G401 (cell line): ENCODE results near the gene DNAH10. TPM values are rescaled to one million over a fixed set of nuclear protein-coding genes. Genes with fewer than 3 reads are reported as not detected.

Experiments used
- DNase-seq: peaks from one replicate; pipeline ENCODE4 v3.0.0-alpha.2; 2015; ENCODE audit warnings: low spot score
- in situ Hi-C: cut with HindIII; loops from 2 replicates; pipeline ENCODE4 v1.10.0; 2016; ENCODE audit warnings: low sequenced_read_pairs, mixed read lengths
- total RNA-seq: library from RNA; depleted of rRNA; stranded (reverse); fragments of >200 nt; shearing (Covaris generic); gene quantifications from 2 replicates; pipeline ENCODE4 v1.2.3, GENCODE V29; 2014

The DNAH10 gene
- total RNA-seq, 1 experiment from 2014 or later: 4.2 TPM

GRCh38 chr12:123912415-123913380 lies 150.6 kb downstream of the DNAH10 start:
- DNase-seq: peak; percentile 26
- in situ Hi-C loops: no loop called here

DNA sequence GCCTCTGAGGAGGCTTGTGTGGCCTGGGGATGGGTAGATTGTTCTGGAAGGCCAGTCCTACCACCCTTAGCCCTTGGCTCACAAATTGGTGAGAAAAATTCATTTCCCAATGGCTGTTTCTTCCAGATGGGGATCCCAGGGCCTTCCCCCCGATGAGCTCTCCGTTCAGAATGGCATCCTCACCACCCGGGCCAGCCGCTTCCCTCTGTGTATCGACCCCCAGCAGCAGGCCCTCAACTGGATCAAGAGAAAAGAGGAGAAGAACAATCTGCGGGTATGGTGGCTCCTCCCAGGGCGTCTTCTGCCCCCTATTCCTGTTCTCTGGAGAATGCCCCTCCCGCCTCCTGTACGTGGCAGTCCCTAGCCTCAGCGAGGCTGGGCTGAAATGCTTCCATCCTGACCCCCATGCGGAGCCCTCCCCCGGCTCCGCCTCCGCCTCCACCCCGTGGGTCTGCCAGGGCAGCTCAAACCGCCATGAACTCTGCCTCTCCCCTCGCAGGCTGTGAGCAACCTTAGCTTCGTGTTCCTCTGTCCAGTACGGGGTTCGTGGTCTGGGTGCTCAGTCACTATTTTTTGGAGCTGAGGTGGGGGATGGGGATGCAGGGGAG lies 152.7 kb downstream of the DNAH10 start:
- in situ Hi-C loops: no loop called here
- no peak for DNase-seq

- no peak for DNase-seq
- in situ Hi-C loops: no loop called here
Observed at GRCh38 chr12:123916729-123917128, 154.6 kb downstream of the DNAH10 start.

GRCh38 chr12:123917337-123917850 lies 155.3 kb downstream of the DNAH10 start:
- in situ Hi-C loops: no loop called here

DNA sequence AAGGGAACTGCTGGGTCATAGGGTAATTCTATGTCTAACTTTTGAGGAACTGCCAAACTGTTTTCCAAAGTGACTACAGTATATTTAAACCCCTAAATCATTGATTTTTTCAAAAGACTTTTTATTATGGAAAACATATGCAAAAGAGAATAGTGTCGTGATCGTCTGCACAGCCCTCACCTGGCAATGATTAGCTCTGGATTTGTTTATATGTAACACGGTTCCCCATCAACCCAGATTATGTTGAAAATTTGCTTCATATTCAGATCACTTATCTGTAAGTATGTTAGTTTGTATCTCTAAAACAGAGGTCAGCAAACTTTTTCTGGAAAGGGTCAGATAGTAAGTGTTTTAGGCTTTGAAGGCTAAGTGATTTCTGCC lies 157.9 kb downstream of the DNAH10 start:
- in situ Hi-C loops: no loop called here
- no peak for DNase-seq

More at GRCh38 chr12:123917337-123917850, 155.3 kb downstream of the DNAH10 start:
- no peak for DNase-seq

- in situ Hi-C loops: no loop called here
- no peak for DNase-seq
Observed at GRCh38 chr12:123923038-123923437, 160.9 kb downstream of the DNAH10 start.

DNA sequence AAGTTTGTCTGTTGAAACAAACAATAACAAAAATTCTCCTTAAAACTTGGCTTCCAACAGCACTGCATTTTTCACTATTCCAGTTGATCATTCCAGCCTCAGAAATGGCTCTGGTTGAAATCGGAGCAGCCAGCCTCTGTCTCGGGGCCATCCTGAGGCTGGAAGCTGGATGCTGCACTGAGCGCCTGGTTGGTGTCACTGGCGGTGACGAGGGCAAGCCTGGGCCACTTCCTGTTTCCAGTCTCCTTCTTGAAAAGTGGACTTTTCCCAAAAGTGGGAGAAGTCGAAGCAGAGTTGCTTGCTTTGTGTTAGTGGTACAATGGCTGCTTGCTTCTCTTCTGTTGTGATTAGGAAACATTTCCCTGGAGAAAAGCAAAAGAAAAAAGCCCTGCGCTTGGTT lies 161.8 kb downstream of the DNAH10 start:
- DNase-seq: no peak
- in situ Hi-C loops: no loop called here

- in situ Hi-C loops: no loop called here
Observed at GRCh38 chr12:123924539-123924938, 162.4 kb downstream of the DNAH10 start.

DNA sequence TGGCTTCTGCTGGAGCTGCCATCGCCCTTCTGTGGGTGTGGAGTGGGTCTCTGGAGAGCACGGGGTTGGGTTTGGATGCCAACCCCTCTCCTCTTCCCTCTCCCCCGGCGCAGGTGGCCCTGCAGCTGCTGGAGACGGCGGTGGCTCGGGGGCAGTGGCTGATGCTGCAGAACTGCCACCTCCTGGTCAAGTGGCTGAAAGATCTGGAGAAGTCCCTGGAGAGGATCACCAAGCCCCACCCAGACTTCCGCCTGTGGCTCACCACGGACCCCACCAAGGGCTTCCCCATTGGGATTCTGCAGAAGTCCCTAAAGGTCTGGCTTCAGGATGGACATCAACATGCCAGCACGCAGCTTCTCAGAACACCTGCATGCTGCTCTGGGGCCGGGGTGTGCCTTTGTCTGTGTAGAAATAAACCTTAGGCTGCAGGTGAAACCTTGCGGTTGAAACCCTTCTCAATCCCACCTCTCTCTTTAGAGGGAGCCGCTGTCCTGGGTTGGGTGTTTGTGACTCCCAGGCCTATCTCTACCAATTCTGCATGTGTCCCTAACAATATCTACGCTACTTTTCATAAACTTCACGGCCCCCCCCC lies 166.3 kb downstream of the DNAH10 start:
- DNase-seq: no peak
- in situ Hi-C loops: loop anchor here (25.0 kb wide), 1 partner anchor 141 kb away; no protein-coding TSS in a partner anchor

More at GRCh38 chr12:123924539-123924938, 162.4 kb downstream of the DNAH10 start:
- no peak for DNase-seq

DNA sequence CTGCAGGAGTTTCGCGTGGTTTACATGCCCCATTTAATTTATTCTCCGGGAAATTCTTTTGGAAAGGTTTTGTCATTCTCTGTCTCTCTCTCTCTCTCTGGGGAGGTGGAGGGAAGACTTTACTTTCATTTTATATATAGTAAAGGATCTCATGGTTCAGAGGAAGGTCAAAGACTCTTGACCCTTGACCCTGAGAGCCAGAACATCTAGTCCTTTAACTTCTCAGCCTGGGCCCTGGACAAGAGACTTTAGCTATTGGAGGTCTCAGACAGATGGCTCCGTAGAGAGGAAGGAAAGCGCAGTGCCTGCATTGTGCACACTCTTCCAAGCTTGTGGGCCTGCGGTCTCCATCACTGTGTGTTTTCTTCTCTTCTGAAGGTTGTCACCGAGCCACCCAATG lies 166.8 kb downstream of the DNAH10 start:
- in situ Hi-C loops: loop anchor here (25.0 kb wide), 1 partner anchor 142 kb away; no protein-coding TSS in a partner anchor
- DNase-seq: no peak

- no peak for DNase-seq
- in situ Hi-C loops: loop anchor here (25.0 kb wide), 1 partner anchor 143 kb away; no protein-coding TSS in a partner anchor
Observed at GRCh38 chr12:123929946-123930583, 168.0 kb downstream of the DNAH10 start.

- in situ Hi-C loops: loop anchor here (25.0 kb wide), 1 partner anchor 145 kb away; no protein-coding TSS in a partner anchor
- DNase-seq: no peak
Observed at GRCh38 chr12:123931686-123932321, 169.7 kb downstream of the DNAH10 start.

DNA sequence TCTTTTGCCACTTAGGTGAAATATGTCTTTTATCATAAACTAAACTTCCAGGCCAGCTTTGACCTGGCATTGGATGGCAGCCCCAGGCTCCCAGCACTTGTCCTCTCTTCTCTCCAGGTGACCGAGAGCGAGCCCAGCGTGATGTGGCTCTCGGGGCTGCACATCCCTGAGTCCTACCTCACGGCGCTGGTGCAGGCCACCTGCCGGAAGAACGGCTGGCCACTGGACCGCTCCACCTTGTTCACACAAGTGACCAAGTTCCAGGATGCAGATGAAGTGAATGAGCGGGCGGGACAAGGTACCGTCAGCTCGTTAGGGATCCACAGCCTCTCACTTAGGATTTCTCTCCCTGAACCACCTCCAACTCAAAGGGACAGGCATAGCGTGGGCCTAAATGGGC lies 171.1 kb downstream of the DNAH10 start:
- in situ Hi-C loops: loop anchor here (25.0 kb wide), 1 partner anchor 146 kb away; no protein-coding TSS in a partner anchor

GRCh38 chr12:123934016-123934620 lies 172.0 kb downstream of the DNAH10 start:
- in situ Hi-C loops: loop anchor here (25.0 kb wide), 1 partner anchor 147 kb away; no protein-coding TSS in a partner anchor
- no peak for DNase-seq

More for the DNA sequence above, 171.1 kb downstream of the DNAH10 start:
- DNase-seq: no peak

DNA sequence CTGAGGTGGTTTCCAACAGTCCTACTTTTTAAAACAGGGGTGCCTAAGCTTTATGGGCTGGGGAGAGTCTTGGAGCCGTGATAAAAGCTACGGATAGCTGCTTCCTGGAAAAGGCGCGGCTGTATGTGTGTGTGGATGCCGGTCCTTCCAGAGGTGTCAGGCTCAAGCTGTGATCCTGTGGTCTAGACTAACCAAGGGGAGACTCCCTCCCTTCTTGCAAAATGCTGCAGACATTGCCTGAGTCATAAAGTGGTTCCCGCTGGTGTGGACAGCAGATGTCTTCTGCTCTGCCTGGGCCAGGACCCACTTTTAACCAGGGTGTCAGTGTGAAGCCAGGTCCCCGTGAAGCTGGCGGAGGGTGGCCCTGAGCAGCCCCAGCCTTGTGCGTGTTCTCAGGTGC lies 172.7 kb downstream of the DNAH10 start:
- no peak for DNase-seq
- in situ Hi-C loops: loop anchor here (25.0 kb wide), 1 partner anchor 148 kb away; no protein-coding TSS in a partner anchor

- in situ Hi-C loops: loop anchor here (25.0 kb wide), 1 partner anchor 149 kb away; no protein-coding TSS in a partner anchor
- DNase-seq: no peak
Observed at GRCh38 chr12:123935956-123936355, 173.9 kb downstream of the DNAH10 start.

- in situ Hi-C loops: loop anchor here (25.0 kb wide), 1 partner anchor 149 kb away; no protein-coding TSS in a partner anchor
Observed at GRCh38 chr12:123936471-123936870, 174.4 kb downstream of the DNAH10 start.

More at GRCh38 chr12:123936471-123936870, 174.4 kb downstream of the DNAH10 start:
- no peak for DNase-seq
